NCI-H460 (cell line): ENCODE results near the gene CSRNP2. TPM values are rescaled to one million over a fixed set of nuclear protein-coding genes. Genes with fewer than 3 reads are reported as not detected.
A peak's percentile ranks its signal among the peaks of the same experiment; 100 is the strongest.

Experiments
- DNase-seq: peaks from one replicate; pipeline ENCODE4 v3.0.0-alpha.2; 2016; ENCODE audit warnings: low read depth; ENCODE audit errors: extremely low read depth
- polyA plus RNA-seq: library from polyadenylated mRNA; depleted of rRNA; stranded (reverse); fragments of >200 nt; gene quantifications from 2 replicates; pipeline ENCODE4 v1.2.3, GENCODE V29; 2014; cell fraction: nucleus; rRNA removed
- total RNA-seq: library from RNA; depleted of rRNA; stranded (reverse); fragments of >200 nt; shearing (Covaris generic); gene quantifications from 2 replicates; pipeline ENCODE4 v1.2.3, GENCODE V29; 2014; rRNA removed

Gene CSRNP2, protein sequence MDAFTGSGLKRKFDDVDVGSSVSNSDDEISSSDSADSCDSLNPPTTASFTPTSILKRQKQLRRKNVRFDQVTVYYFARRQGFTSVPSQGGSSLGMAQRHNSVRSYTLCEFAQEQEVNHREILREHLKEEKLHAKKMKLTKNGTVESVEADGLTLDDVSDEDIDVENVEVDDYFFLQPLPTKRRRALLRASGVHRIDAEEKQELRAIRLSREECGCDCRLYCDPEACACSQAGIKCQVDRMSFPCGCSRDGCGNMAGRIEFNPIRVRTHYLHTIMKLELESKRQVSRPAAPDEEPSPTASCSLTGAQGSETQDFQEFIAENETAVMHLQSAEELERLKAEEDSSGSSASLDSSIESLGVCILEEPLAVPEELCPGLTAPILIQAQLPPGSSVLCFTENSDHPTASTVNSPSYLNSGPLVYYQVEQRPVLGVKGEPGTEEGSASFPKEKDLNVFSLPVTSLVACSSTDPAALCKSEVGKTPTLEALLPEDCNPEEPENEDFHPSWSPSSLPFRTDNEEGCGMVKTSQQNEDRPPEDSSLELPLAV
- 17.4 and 20.6 TPM in 2 replicates for total RNA-seq
- polyA plus RNA-seq: 15.3 and 21.0 TPM in 2 replicates

DNA sequence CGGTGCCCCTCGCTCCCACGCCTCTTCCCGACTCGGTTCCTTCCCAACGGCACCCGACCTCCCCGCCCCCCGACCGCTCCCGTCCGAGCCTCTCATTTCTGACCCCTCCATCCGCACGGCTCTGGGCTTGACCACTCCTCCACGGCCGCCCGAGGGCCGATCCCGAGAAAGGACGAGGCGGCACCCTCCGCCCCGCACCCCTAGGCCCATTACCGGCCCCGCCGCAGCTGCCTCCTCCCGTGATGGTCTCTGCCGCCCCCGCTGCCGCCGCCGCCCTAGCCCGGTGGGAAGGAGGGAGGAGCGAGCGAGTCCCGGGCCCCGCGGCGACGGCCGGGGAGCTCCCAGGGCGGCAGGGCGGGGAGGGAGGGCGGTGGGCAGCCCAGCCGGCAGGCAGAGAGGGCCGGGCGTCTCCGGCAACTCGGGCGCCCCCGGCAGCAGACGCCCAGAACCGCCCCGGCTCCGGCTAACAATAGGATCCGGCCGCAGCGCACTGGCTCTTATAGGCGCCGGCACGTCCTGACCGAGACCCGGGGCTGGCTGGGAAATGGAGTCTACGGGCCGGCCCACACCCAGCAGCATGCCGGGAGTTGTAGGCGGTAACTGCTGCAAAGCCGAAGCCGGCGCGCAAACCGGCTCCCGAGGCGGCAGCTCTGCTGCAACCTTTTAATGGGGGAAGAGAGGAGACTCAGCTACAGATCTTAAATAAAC, at the start of gene CSRNP2:
Gene CSRNP2 (minus strand): TSS at position 471 of the 708 bp plus-strand sequence. CDS start 7,035 bp downstream, outside the sequence.
- DNase-seq: peak; percentile 93

DNA sequence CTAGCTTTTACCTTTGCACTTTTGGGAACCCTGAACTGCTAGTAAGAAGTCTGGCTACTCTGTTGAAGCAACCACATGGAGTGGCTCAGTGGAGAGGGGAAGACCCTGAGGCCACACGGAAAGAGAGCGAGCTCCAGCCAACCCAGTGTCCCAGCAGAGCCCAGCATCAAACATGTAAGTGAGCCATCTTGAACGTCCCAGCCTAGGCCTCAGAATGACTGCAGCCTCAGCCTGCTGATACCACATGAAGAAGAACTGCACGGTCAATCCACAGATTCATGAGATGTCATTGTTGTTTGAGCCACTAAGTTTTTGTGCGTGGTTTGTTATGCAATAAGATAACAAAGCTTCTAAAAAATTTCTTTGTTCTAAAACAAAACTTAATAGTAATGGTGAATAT, 49.3 kb upstream of the CSRNP2 start:
- no peak for DNase-seq

DNA sequence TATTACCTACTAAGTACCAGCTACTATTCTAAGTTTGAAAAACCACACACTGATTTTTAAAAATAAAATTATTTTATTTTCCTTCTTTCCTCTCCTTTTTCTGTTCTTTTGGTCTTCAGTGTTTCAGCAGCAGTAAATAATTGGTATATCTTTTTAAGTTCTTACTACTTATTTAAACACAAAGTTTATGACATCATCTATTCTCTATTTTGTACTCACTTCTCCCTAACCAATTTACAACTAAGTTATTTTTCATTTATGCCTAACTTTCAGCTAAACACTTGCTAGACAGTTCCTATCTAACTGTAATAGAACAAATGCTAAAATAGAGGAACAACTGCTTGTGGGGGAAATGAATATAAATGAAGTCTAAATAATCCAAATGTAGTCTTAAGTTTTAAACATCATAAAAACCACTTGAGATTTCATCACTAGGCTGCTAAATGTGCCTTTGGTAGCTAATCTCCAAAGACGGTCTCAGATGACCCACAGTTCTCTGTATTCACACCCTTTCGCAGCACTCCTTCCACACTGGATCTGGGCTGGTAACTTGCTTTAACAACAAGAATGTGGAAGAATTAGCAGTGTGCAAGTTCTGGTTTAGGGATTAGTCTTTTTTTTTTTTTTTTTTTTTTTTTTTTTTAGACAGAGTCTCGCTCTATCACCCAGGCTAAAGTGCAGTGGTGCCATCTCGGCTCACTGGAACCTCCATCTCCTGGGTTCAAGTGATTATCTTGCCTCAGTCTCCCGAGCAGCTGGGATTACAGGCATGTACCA, 48.5 kb upstream of the CSRNP2 start:
- no peak for DNase-seq

DNA sequence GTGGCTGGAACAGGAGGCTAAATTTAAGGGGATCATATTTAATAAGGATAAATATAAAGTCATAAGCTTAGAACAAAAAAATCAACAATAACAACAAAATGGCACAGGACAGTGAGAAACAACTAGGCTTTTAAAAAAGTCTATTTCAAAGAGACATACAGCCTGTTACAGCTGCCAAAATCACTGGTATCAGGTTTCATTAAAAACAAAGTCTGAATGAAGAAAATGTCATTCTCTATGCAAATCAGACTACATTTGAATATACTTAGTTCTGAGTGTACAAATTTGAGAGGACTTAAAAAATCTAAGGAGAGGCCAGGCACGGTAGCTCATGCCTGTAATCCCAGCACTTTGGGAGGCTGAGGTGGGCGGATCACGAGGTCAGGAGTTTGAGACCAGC, 45.5 kb upstream of the CSRNP2 start:
- DNase-seq: no peak

DNA sequence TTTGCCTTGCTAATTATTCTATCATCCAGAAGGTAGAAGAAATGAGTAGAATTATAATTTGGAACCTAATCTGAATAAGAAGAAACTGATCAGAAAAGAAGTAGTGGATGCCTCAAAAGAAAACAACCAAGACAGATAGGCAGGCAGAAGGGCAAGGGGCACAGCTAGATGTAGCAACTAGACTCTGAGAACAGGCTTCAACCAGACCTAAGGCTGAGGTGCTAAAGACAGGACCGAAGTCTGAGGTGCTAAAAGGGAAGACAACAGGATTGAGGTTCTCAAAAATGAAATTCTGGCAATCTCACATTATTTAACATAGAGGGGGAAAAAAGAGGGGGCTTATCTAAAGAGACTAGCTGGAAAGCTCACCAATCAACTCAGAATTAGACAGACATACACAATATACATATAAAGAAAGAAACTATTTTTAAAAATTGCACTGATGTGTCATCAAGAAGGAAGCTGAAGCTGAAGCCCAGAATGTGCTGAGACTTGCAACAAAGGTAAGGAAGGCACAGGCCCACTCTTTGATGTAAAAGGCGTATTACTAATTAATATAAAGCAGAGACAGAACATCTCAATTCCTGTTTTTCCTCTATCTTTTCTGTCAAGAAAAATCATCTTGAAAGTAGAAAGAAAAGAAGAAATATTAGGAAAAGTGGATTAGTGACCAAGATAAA, 43.8 kb upstream of the CSRNP2 start:
- no peak for DNase-seq

DNA sequence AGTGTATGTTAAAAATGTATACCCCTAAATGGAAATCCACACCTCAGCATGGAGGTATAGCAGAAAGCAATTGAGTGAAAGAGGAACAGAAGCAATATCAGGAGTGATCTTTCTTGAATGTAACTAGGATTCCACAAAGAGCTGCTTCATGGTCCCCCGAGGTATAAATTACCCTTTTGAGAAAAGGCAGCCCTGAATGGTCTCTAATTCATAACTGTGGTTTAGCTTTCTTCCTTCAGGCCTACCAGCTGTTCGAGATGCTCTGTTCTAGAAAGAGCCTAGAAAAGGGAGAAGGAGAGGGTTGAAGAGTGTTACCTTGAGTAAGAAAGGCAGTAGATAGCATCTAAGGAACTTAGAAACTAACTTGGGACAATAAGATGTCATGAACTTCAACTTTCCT, 42.9 kb upstream of the CSRNP2 start:
- no peak for DNase-seq

DNA sequence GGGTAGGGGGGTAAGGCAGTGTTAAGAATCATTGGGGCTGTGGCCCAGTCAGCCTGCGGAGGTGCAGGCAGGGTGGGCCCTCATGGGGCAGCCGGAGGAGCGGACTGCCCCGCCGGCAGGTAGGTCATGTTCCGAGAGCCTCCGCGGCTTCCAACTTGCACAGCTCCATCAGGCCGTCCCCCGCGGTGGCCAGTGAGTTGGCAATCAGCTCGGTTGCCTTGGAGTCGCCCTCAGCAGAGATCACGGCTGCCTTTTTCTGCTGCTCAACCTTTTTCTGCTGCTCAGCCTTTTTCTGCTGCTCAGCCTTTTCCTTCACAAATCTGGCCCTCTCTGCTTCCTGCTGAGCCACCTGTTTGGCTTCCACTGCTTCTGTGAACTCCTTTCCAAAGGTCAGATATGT, 41.1 kb upstream of the CSRNP2 start:
- no peak for DNase-seq

DNA sequence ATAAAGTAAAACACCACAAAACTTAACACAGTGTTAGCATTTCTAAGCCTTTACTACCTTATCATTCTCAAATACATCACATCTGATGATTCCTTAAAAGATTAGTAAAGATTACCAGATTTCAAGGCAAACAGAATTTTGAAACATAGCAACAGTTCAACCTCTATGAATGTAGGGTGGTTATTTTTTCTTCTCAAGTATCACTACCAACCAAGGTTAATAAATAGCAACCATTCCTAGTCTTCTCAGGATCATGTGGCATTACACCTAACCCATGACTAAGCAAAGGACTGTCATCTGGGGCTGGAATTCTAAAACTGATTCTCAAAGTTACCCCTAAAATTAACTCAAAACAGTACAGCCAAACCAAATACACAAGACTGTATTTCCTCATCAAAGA, 39.4 kb upstream of the CSRNP2 start:
- DNase-seq: no peak

DNA sequence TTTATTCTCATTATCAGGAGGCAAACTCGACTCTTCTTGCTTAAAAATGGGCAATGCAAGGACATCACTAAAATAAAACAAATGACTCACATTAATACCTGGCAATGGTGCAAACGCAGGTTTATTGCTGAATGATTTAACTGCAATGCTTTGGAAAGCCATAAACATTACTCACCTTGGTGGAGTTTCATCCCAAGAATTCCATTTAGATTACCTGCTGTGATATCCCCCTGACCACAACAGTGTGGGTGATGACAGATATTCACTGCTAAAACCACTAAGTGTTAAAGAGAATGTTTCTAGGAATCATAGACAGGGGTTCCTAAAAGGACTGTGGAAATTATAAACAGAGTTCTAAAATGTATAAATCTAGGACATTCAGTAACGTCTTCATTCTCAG, 35.3 kb upstream of the CSRNP2 start:
- no peak for DNase-seq

DNA sequence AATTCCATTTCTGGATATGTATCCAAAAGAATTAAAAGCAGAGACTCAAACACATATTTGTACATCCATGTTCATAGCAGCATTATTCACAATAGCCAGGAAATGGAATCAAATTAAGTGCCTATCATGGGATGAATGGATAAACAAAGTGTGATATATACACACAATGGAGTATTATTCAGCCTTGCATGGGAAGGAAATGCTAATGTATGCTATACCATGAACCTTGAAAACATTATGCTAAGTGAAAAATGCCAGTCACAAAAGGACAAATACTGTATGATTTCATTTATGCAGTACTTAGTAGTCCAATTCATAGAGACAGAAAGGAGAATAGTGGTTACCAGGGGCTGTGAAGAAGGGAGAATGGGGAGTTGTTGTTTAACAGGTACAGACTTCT, 32.1 kb upstream of the CSRNP2 start:
- no peak for DNase-seq

DNA sequence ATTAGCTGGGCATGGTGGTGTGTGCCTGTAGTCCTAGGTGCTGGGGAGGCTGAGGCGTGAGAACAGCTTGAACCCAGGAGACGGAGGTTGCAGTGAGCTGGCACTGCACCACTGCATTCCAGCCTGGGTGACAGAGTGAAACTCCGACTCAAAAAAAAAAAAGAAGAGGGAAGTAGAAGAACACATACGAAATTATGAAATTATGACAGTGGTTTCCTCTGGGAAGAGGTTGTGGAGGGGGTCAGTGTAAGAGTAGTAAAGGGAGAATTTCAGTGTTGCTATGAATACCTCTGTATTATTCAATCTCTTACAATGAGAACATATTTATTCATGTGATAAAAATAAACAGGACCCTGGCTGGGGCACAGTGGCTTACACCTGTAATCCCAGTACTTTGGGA, 24.7 kb upstream of the CSRNP2 start:
- DNase-seq: no peak

DNA sequence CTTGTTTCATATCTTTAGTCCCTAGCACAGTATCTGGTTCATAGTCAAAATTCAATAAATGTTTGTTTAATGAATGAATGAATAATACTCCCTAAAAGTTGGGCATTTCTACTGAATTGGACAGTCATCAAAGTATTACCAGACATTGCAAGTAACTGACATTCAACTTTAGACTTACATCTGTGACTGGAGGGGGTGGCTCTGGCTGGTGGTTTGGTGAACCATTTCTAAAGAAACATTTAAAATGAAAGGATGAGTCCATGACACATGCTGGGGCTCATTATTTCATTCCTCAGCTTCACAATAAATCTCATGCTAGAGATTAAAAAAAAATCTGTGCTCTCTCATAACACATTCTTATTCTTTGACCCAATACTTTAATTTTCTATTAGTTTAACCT, 20.6 kb upstream of the CSRNP2 start:
- DNase-seq: no peak

DNA sequence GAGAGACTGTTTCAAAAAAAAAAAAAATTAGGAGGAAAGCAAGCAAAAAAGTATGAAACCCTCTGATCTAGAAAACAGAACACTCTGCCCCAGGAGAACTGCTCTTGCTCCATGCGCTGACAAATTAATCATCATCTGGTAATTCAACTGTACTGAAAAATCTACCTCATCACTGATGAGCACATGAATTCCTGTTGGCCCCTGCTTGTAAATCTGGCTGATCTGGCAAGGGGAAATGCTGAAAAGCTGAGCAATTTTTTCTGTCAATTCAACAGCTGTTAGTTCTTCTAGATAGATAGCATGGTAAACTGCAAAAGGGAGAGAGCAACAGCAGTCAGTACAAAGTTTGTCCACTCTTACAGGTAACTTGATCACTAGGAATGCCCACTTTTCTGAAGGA, 15.2 kb upstream of the CSRNP2 start:
- no peak for DNase-seq

DNA sequence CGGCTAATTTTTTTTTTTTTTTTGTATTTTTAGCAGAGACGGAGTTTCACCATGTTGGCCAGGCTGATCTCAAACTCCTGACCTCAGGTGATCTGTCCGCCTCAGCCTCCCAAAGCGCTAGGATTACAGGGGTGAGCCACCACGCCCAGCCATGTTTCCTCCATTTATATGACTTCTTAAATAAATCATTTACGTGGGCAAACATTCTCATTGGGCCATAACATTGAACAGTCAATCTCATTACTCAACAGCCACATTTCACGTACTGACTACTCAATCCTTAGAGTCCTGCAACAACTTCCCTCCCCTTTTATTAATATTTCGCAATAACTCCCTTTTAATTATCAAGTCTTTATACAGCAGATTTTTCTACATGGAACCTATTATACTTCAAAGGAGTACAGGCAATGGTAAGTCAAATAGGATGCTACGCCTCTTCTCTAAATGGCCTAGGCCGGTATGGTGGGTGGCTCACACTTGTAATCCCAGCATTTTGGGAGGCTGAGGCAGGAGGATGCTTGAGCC, 7.4 kb upstream of the CSRNP2 start:
- no peak for DNase-seq

DNA sequence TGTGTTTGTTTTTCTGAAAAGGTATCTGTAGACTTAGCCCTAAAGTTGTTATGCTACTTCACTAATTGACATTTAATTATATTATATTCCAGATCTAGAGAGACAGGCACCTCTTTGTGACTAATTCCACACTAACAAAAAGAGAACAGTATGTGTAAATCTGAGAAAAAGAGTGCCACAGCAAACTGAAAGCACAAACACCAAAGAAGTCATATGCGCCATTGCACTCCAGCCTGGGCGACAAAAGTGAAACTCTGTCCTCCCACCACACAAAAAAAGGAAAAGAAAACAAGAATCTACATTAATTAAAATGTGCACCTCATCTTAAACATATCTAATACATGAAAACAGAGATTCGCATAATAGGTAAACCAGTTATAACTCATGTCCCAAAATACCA, 4.4 kb upstream of the CSRNP2 start:
- DNase-seq: no peak

DNA sequence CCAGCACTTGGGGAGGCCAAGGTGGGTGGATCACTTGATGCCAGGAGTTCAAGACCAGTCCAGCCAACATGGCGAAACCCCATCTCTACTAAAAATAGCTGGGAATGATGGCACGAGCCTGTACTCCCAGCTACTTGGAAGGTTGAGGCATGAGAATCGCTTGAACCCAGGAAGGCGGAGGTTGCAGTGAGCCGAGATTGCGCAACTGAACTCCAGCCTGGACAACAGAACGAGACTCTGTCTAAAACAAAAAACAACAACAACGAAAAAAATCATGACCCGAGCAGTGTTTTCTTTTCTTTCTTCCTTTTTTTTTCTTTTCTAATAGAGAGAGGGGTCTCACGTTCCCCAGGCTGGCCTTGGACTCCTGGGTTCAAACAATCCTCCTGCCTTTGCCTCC, 3.5 kb upstream of the CSRNP2 start:
- DNase-seq: no peak

DNA sequence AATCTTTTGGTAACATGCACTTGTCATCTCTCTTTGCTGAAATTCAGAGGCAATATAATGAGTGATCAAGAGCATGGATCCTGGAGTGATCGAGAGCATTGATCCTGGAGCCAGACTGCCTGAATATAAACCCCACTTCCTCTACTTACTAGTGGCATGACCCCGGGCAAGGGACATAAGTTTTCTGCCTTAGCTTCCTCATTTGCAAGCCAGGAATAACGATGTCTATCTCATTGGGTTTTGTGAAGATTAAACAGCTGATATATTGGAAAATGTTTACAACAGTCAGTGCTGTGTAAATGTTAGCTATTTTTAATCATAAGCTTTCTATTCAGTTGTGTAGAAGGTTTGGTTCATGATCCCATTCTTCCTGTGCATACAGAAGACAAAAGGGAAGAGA, 2.4 kb upstream of the CSRNP2 start:
- no peak for DNase-seq

DNA sequence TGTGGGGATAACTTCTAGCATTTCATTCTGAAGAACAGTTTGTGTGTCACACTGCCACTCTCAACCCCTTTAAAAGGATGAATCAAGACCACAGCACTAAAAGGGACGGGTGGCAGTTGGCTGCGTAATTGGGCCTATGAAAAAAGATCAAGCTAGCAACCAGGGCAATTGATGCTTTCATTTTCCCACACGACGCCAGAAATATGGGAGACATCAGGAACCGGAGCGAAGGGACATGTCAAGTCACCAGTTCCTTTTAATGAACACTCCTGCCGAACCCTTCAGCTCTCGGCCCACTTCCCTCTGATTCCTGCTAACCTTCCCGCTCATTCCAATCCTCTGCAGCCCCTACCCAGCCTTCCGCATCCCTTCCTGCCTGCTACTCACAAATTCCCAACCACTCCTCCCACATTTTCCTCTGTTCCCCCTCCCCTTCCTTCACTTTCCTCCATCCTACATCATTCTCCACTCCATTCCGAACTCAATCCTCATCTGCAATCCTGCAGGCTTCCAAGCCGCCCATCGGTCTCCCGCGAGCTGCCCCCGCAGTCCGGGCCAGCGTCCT, 753 bp downstream of the CSRNP2 start:
- DNase-seq: peak; percentile 8

DNA sequence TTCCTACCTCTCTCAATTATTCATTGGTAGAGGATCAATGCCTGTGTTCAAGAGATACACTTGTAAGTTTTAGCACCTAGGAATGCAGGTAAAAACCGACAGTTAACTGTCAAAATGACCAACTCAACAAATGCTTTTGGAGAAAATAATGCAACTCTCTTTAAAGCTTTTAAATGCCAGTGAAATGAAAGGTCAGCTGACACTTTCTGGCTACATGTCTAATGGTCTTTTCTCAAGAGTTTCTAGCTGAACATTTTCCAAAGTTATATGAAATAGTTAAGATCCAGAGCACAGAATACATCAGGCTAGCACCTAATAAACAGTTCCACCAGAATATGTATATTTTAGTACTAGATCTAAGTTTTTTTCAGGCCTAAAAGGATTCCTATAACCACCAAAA, 2.0 kb downstream of the CSRNP2 start:
- DNase-seq: no peak

DNA sequence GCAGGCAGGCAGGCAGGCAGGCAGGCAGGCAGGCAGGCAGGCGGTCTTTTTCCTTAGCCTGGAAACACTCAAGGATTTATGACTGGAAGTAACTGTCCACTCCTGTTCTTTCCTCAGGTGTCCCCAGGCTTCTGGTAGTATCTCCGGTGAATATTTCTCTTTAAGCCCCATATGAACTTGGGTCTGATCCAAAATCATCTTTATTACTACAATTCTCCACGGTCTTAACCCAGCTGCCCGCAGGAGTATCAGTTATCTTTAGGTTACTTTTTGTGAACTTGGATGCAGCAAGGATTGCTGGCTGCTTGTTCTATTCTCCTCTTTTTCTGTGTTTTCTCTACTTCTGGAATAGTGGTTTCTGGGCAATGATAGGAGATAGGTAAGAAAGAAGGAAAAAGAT, 3.3 kb downstream of the CSRNP2 start:
- DNase-seq: no peak
